Mesenchymal stem cell (in vitro differentiated cells and primary cell): ENCODE results near the gene RBM19.

Experiments
- DNase-seq: peaks from one replicate; pipeline ENCODE4 v3.0.0-alpha.2; 2013
- H2AFZ ChIP-seq: one replicate; pipeline ENCODE4 v1.6.1; 2013; ENCODE audit warnings: low read depth, mild to moderate bottlenecking, control low read depth, inconsistent platforms, low read length, moderate library complexity
- H2AK5ac ChIP-seq: 2 replicates; pipeline ENCODE4 v1.6.1; 2013; ENCODE audit warnings: low read length, moderate library complexity, mild to moderate bottlenecking, inconsistent platforms; ENCODE audit not compliant: severe bottlenecking
- H2BK120ac ChIP-seq: one replicate; pipeline ENCODE4 v1.6.1; 2013; ENCODE audit warnings: low read depth, mild to moderate bottlenecking, inconsistent platforms, low read length, moderate library complexity
- H2BK12ac ChIP-seq, 2 experiments: one replicate each; pipeline ENCODE4 v1.6.1; 2013; ENCODE audit warnings: inconsistent platforms in 2 of 2, low read length in 2 of 2, mild to moderate bottlenecking in 2 of 2, moderate library complexity in 2 of 2, control low read depth in 1 of 2
- H2BK15ac ChIP-seq: one replicate; pipeline ENCODE4 v1.6.1; 2013; ENCODE audit warnings: mild to moderate bottlenecking, low read depth, inconsistent platforms; ENCODE audit not compliant: poor library complexity, severe bottlenecking
- H2BK5ac ChIP-seq: 2 replicates; pipeline ENCODE4 v1.6.1; 2013; ENCODE audit warnings: low read depth, mild to moderate bottlenecking, low read length, control low read depth, inconsistent platforms; ENCODE audit not compliant: poor library complexity, severe bottlenecking
- H3K14ac ChIP-seq, 2 experiments: one replicate each; pipeline ENCODE4 v1.6.1; 2013; ENCODE audit warnings: inconsistent platforms in 2 of 2, low read length in 2 of 2, control low read depth in 1 of 2, mild to moderate bottlenecking in 1 of 2, moderate library complexity in 1 of 2
- H3K18ac ChIP-seq, 2 experiments: one replicate each; pipeline ENCODE4 v1.6.1; 2013; ENCODE audit warnings: inconsistent platforms in 2 of 2, low read length in 2 of 2, control low read depth in 1 of 2, low read depth in 1 of 2, mild to moderate bottlenecking in 1 of 2
- H3K23ac ChIP-seq, 2 experiments: one replicate each; pipeline ENCODE4 v1.6.1; 2013; ENCODE audit warnings: inconsistent platforms in 2 of 2, low read length in 2 of 2, mild to moderate bottlenecking in 2 of 2, moderate library complexity in 2 of 2, control low read depth in 1 of 2
- H3K27ac ChIP-seq: 2 replicates; pipeline ENCODE4 v1.5.1; 2013; ENCODE audit warnings: mild to moderate bottlenecking, moderate library complexity, low read length, control low read depth, inconsistent platforms; ENCODE audit not compliant: poor library complexity, severe bottlenecking
- H3K27me3 ChIP-seq, 2 experiments: 2 replicates each; pipeline versions ENCODE4 v1.6.1 to v1.7.0; 2013; ENCODE audit warnings: low read length in 2 of 2, mild to moderate bottlenecking in 2 of 2, moderate library complexity in 2 of 2, control low read depth in 1 of 2, inconsistent platforms in 1 of 2; ENCODE audit not compliant: control insufficient read depth in 1 of 2, insufficient read depth in 1 of 2
- H3K36me3 ChIP-seq, 2 experiments: 2 replicates each; pipeline versions ENCODE4 v1.6.1 to v1.7.0; 2013; ENCODE audit warnings: low read length in 2 of 2, control low read depth in 1 of 2, inconsistent platforms in 1 of 2, low read depth in 1 of 2, mild to moderate bottlenecking in 1 of 2; ENCODE audit not compliant: insufficient read depth in 2 of 2, control insufficient read depth in 1 of 2
- H3K4ac ChIP-seq, 2 experiments: one replicate each; pipeline ENCODE4 v1.6.1; 2013; ENCODE audit warnings: inconsistent platforms in 2 of 2, low read length in 2 of 2, mild to moderate bottlenecking in 2 of 2, moderate library complexity in 2 of 2, control low read depth in 1 of 2, low read depth in 1 of 2
- H3K4me1 ChIP-seq: 2 replicates; pipeline ENCODE4 v1.6.1; 2013; ENCODE audit warnings: low read depth, low read length, control low read depth; ENCODE audit not compliant: control insufficient read depth, insufficient read depth
- H3K4me2 ChIP-seq: 2 replicates; pipeline ENCODE4 v1.6.1; 2013; ENCODE audit warnings: low read length, mild to moderate bottlenecking, inconsistent platforms; ENCODE audit not compliant: poor library complexity, severe bottlenecking
- H3K4me3 ChIP-seq, 2 experiments: 2 replicates each; pipeline versions ENCODE4 v1.5.1 to v1.7.0; 2013; ENCODE audit warnings: low read length in 2 of 2, mild to moderate bottlenecking in 2 of 2, control low read depth in 1 of 2, low read depth in 1 of 2; ENCODE audit not compliant: insufficient read depth in 1 of 2
- H3K79me1 ChIP-seq: replicated peaks from 2 replicates; pipeline ENCODE4 v1.6.1; 2013; ENCODE audit warnings: mild to moderate bottlenecking, control low read depth, low read length, inconsistent platforms; ENCODE audit not compliant: poor library complexity, severe bottlenecking
- H3K9ac ChIP-seq: 2 replicates; pipeline ENCODE4 v1.7.0; 2013; ENCODE audit warnings: mild to moderate bottlenecking, low read length, moderate library complexity
- H3K9me3 ChIP-seq: 2 replicates; pipeline ENCODE4 v1.7.0; 2013; ENCODE audit warnings: mild to moderate bottlenecking, low read length; ENCODE audit not compliant: control insufficient read depth
- H4K8ac ChIP-seq: one replicate; pipeline ENCODE4 v1.6.1; 2013; ENCODE audit warnings: inconsistent platforms, mild to moderate bottlenecking, low read length, moderate library complexity
- H4K91ac ChIP-seq: one replicate; pipeline ENCODE4 v1.6.1; 2013; ENCODE audit warnings: mild to moderate bottlenecking, low read length, inconsistent platforms
- WGBS: methylation state at CpG from one replicate; pipeline ENCODE4 v1.1.7; 2013; ENCODE audit warnings: mixed read lengths; 5-methylcytosine and 5-hydroxymethylcytosine counted together

The RBM19 gene

DNA sequence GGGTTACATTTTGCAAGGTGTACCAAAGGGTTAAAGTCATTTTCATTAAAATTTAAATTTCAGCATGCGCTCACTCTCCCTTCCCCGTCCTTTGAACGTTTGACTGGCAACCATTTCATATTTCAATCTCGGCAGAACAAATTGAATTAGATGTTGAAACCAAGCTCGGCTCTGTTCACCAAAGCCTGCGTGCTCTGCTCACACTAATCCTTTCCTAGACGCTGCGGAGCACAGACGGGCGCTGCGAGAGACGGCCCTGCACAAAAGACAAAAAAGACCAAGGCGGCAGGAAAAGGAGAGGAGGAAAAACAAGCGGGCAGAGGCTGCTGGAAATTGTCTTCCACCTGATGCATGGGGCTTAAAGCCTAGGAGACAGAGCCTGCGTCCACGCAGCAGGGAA lies 149.3 kb downstream of the RBM19 start:
- no peak overlapping the region for H2BK15ac ChIP-seq
- no peak overlapping the region for H3K4ac ChIP-seq
- H3K27ac ChIP-seq = no peak overlapping the region
- no peak overlapping the region for H3K9ac ChIP-seq
- H3K9me3 ChIP-seq = peaks cover 1% of the 10 kb centered on the region
- H4K91ac ChIP-seq = no peak overlapping the region
- no peak overlapping the region for H2AFZ ChIP-seq
- H3K23ac ChIP-seq = no peak overlapping the region
- no peak overlapping the region for H2AK5ac ChIP-seq
- DNase-seq = no peak
- H3K36me3 ChIP-seq = peaks cover 2 to 29% of the 10 kb centered on the region in 2 experiments
- H3K27me3 ChIP-seq = no peaks in the 10 kb centered on the region
- no peaks in the 10 kb centered on the region for H3K79me1 ChIP-seq
- no peak overlapping the region for H3K14ac ChIP-seq
- no peak overlapping the region for H3K4me3 ChIP-seq
- no peak overlapping the region for H2BK120ac ChIP-seq
- WGBS = 94% methylated on average over 16 of the region's 16 CpGs
- H3K4me2 ChIP-seq = no peak overlapping the region
- no peak overlapping the region for H3K18ac ChIP-seq
- no peak overlapping the region for H2BK12ac ChIP-seq
- no peaks in the 10 kb centered on the region for H3K4me1 ChIP-seq
- no peak overlapping the region for H2BK5ac ChIP-seq
- H4K8ac ChIP-seq = no peak overlapping the region

DNA sequence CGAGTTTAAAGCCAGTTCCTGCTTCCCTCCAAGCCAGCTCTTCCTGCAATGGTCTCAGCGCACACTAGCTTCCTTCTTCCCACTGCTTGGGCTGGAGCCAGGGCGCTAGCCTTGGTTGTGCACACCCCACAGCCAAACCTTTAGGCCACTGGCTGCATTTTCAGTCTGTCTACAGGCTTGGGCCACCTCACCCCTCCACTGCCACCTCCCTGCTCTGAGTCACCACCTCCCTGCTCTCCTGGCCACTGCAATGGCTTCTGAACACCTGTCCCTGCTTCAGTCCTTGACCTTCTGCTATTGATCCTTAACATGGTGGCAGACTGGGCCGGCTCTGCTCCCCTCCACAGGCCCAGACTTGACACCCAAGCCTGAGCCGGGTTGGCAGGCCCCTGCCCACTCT lies 151.1 kb downstream of the RBM19 start:
- no peak overlapping the region for H2BK15ac ChIP-seq
- H4K91ac ChIP-seq = no peak overlapping the region
- H3K9ac ChIP-seq = no peak overlapping the region
- no peaks in the 10 kb centered on the region for H3K27me3 ChIP-seq
- peaks cover 7% of the 10 kb centered on the region for H3K9me3 ChIP-seq
- H2AK5ac ChIP-seq = no peak overlapping the region
- H3K79me1 ChIP-seq = no peaks in the 10 kb centered on the region
- no peak overlapping the region for H3K18ac ChIP-seq
- H2BK120ac ChIP-seq = no peak overlapping the region
- H3K4me3 ChIP-seq = no peak overlapping the region
- H4K8ac ChIP-seq = no peak overlapping the region
- H3K4ac ChIP-seq = no peak overlapping the region
- H3K4me2 ChIP-seq = no peak overlapping the region
- H2BK12ac ChIP-seq = no peak overlapping the region
- WGBS = 94% methylated on average over 5 of the region's 5 CpGs
- H3K4me1 ChIP-seq = no peaks in the 10 kb centered on the region
- no peak overlapping the region for H2BK5ac ChIP-seq
- no peak overlapping the region for H2AFZ ChIP-seq
- no peak for DNase-seq
- H3K23ac ChIP-seq = no peak overlapping the region
- peaks cover 0 to 12% of the 10 kb centered on the region in 2 experiments for H3K36me3 ChIP-seq
- no peak overlapping the region for H3K14ac ChIP-seq
- no peak overlapping the region for H3K27ac ChIP-seq

GRCh38 chr12:113813229-113813541 lies 152.9 kb downstream of the RBM19 start:
- H2BK15ac ChIP-seq = no peak overlapping the region
- no peak overlapping the region for H4K8ac ChIP-seq
- no peak overlapping the region for H3K27ac ChIP-seq
- H3K18ac ChIP-seq = no peak overlapping the region
- no peak overlapping the region for H3K4me2 ChIP-seq
- H3K4me1 ChIP-seq = no peaks in the 10 kb centered on the region
- no peak for DNase-seq
- H2AFZ ChIP-seq = no peak overlapping the region
- no peak overlapping the region for H3K23ac ChIP-seq
- H2BK12ac ChIP-seq = no peak overlapping the region
- peaks cover 7% of the 10 kb centered on the region for H3K9me3 ChIP-seq
- peaks cover 0 to 12% of the 10 kb centered on the region in 2 experiments for H3K36me3 ChIP-seq
- no peak overlapping the region for H2AK5ac ChIP-seq
- H3K27me3 ChIP-seq = no peaks in the 10 kb centered on the region
- 92% methylated on average over 5 of the region's 6 CpGs for WGBS
- H2BK120ac ChIP-seq = no peak overlapping the region
- no peak overlapping the region for H3K4me3 ChIP-seq
- H3K79me1 ChIP-seq = no peaks in the 10 kb centered on the region
- no peak overlapping the region for H2BK5ac ChIP-seq
- H3K9ac ChIP-seq = no peak overlapping the region
- no peak overlapping the region for H3K14ac ChIP-seq
- H3K4ac ChIP-seq = no peak overlapping the region
- H4K91ac ChIP-seq = no peak overlapping the region

GRCh38 chr12:113812411-113813228 lies 153.5 kb downstream of the RBM19 start:
- peaks cover 0 to 12% of the 10 kb centered on the region in 2 experiments for H3K36me3 ChIP-seq
- no peak overlapping the region for H2AFZ ChIP-seq
- H2BK12ac ChIP-seq = no peak overlapping the region
- no peak overlapping the region for H3K14ac ChIP-seq
- no peak overlapping the region for H3K4ac ChIP-seq
- H3K27ac ChIP-seq = no peak overlapping the region
- H3K18ac ChIP-seq = no peak overlapping the region
- H2BK5ac ChIP-seq = no peak overlapping the region
- no peak overlapping the region for H4K8ac ChIP-seq
- no peak overlapping the region for H3K4me2 ChIP-seq
- H3K9me3 ChIP-seq = peaks cover 7% of the 10 kb centered on the region
- no peak overlapping the region for H4K91ac ChIP-seq
- H3K4me3 ChIP-seq = no peak overlapping the region
- DNase-seq = no peak
- no peak overlapping the region for H3K23ac ChIP-seq
- no peak overlapping the region for H2BK15ac ChIP-seq
- H3K9ac ChIP-seq = no peak overlapping the region
- H3K79me1 ChIP-seq = no peaks in the 10 kb centered on the region
- no peaks in the 10 kb centered on the region for H3K27me3 ChIP-seq
- 95% methylated on average over 16 of the region's 16 CpGs for WGBS
- H2BK120ac ChIP-seq = no peak overlapping the region
- no peaks in the 10 kb centered on the region for H3K4me1 ChIP-seq
- no peak overlapping the region for H2AK5ac ChIP-seq
